Peyer's patch (tissue), 4 donors: Measurements from ENCODE around the gene URB2. TPM values are rescaled to one million over a fixed set of nuclear protein-coding genes. Genes with fewer than 3 reads are reported as not detected.

Source experiments
- DNase-seq, 3 donors: peaks; one replicate each; pipeline ENCODE4 v3.0.0-alpha.2; 2017 to 2019
- H3K27ac ChIP-seq, 4 donors: fragments of 200-600 bp; sonication (generic); one replicate each; pipeline ENCODE4 v1.5.1; 2016 to 2019
- H3K27me3 ChIP-seq, 2 donors: fragments of 200-600 bp; sonication (generic); one replicate each; pipeline ENCODE4 v1.5.1; 2019
- H3K36me3 ChIP-seq, 3 donors: fragments of 200-600 bp; sonication (generic); one replicate each; pipeline ENCODE4 v1.5.1; 2016 to 2019
- H3K4me1 ChIP-seq, 4 donors: fragments of 200-600 bp; sonication (generic); one replicate each; pipeline ENCODE4 v1.5.1; 2016 to 2019
- H3K4me3 ChIP-seq, 4 donors: fragments of 200-600 bp; sonication (generic); 1 replicate in 3 of 4; 2 replicates in 1 of 4; pipeline ENCODE4 v1.5.1; 2016 to 2019; ENCODE audit warnings: mild to moderate bottlenecking in 1 of 4
- H3K9me3 ChIP-seq, 4 donors: fragments of 200-600 bp; sonication (generic); one replicate each; pipeline ENCODE4 v1.5.1; 2016 to 2019; ENCODE audit warnings: mild to moderate bottlenecking in 1 of 4
- POLR2A ChIP-seq, 2 donors: fragments of 450-650 bp; IDR thresholded peaks; one replicate each; pipeline ENCODE4 v1.5.1; 2017; ENCODE audit warnings: antibody characterized with exemption in 2 of 2, mild to moderate bottlenecking in 2 of 2, moderate library complexity in 2 of 2
- total RNA-seq, 4 donors: library from RNA; depleted of rRNA; stranded (reverse); fragments of >200 nt; gene quantifications; one replicate each; pipeline ENCODE4 v1.1.0, GENCODE V29; 2016
- TF ChIP-seq, protein P1 (sequence below), 6 experiments: fragments of 450-650 bp in 4 of 6; fragments of 200-600 bp in 2 of 6; sonication (generic) in 1 of 6; IDR thresholded peaks; one replicate each; pipeline ENCODE4 v1.5.1; 2017 to 2019; ENCODE audit warnings: antibody characterized with exemption in 6 of 6, mild to moderate bottlenecking in 3 of 6, moderate library complexity in 1 of 6

Gene URB2
- total RNA-seq, 4 donors from 2014 or later = 3.7 to 10.7 (median 8.3) TPM

DNA sequence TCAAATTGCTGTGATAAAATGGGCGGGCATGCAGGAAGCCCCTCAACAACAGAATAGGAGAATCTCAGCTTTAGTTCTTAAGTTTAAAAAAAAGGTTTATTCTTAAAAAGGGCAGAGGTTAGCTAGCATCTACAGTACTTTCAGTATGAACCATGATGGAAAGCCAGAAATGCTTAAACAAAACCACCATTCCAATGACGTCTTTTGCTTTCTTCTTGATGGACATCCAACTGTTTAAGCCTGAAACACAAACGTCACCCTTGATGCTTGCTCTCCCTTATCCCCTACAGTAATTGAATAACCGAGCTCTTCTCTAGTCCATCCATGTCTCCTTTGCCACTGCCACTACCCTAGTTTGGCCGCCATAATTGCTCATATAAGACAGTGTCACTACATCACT lies 25.8 kb upstream of the URB2 start:
- no peak for DNase-seq
- TF ChIP-seq, protein P1, sequence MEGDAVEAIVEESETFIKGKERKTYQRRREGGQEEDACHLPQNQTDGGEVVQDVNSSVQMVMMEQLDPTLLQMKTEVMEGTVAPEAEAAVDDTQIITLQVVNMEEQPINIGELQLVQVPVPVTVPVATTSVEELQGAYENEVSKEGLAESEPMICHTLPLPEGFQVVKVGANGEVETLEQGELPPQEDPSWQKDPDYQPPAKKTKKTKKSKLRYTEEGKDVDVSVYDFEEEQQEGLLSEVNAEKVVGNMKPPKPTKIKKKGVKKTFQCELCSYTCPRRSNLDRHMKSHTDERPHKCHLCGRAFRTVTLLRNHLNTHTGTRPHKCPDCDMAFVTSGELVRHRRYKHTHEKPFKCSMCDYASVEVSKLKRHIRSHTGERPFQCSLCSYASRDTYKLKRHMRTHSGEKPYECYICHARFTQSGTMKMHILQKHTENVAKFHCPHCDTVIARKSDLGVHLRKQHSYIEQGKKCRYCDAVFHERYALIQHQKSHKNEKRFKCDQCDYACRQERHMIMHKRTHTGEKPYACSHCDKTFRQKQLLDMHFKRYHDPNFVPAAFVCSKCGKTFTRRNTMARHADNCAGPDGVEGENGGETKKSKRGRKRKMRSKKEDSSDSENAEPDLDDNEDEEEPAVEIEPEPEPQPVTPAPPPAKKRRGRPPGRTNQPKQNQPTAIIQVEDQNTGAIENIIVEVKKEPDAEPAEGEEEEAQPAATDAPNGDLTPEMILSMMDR (IDR thresholded peaks at IDR 0.05) = no peak
- no peak for TF ChIP-seq POLR2A (IDR thresholded peaks at IDR 0.05)
- Histone ChIP-seq H3K36me3 (peaks cover 0 to 41% (median 0%) of the 10 kb centered on the region in 3 donors), H3K27me3 (no peaks in the 10 kb centered on the region), H3K27ac (no peak overlapping the region), H3K9me3 (no peaks in the 10 kb centered on the region), H3K4me3 (no peak overlapping the region), H3K4me1 (no peaks in the 10 kb centered on the region)

DNA sequence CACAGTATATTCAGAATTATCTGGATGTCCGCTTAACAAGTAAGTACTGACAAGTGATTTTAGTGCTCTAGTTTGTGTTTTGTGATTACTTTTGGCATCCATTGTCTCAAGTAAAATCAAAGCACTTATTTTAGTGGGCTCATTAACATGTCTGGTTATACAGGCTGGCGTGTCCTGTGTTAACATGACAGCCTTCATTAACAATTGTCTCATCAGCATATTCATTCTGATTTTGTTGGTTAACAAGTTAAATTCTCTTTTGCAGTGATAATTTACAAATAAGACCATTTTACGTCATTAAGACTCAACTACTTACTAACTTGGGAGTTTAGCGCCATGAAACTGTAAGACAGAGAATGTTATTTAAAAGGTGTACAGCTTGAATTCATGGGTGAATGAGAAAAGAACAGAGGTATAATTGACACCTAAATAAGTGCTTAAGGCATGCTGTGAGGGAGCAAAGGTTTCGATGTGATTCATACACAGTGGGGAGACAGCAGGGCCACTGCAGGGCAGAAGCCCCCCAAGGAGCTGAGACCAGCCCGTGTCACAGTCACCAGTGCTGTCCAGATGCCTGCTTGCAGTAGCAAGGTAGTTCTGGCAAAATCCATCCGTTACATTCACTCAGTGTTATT lies 22.6 kb upstream of the URB2 start:
- H3K4me1 ChIP-seq = no peaks in the 10 kb centered on the region
- no peaks in the 10 kb centered on the region for H3K9me3 ChIP-seq
- no peak overlapping the region for H3K4me3 ChIP-seq
- no peak for DNase-seq
- peaks cover 0 to 67% (median 0%) of the 10 kb centered on the region in 3 donors for H3K36me3 ChIP-seq
- H3K27ac ChIP-seq = no peak overlapping the region
- TF ChIP-seq, protein P1 (IDR thresholded peaks at IDR 0.05) = no peak
- TF ChIP-seq POLR2A (IDR thresholded peaks at IDR 0.05) = no peak
- no peaks in the 10 kb centered on the region for H3K27me3 ChIP-seq

DNA sequence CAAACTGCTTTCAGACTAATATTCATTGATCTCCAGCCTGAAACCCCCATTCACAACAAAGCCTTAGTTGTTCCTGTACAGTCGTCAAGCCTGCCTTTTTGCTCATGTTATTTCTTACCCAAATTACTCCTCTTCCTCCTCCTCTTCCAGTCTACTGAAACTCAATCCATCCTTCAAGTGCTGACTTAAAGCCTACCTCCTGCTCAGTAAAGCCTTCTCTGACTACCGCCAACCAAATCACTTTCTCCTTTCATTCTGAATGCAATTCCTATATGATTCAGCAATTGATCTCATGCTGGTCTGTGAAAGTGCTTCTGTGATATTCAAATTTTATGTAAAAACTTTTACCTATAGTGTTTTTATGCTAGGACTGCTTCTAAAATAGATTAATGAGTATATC lies 18.7 kb upstream of the URB2 start:
- H3K4me3 ChIP-seq = no peak overlapping the region
- no peaks in the 10 kb centered on the region for H3K4me1 ChIP-seq
- H3K27me3 ChIP-seq = no peaks in the 10 kb centered on the region
- no peak overlapping the region for H3K27ac ChIP-seq
- H3K9me3 ChIP-seq = no peaks in the 10 kb centered on the region
- no peak for DNase-seq
- TF ChIP-seq POLR2A (IDR thresholded peaks at IDR 0.05) = no peak
- TF ChIP-seq, protein P1 (IDR thresholded peaks at IDR 0.05) = no peak
- H3K36me3 ChIP-seq = peaks cover 0 to 90% (median 0%) of the 10 kb centered on the region in 3 donors

DNA sequence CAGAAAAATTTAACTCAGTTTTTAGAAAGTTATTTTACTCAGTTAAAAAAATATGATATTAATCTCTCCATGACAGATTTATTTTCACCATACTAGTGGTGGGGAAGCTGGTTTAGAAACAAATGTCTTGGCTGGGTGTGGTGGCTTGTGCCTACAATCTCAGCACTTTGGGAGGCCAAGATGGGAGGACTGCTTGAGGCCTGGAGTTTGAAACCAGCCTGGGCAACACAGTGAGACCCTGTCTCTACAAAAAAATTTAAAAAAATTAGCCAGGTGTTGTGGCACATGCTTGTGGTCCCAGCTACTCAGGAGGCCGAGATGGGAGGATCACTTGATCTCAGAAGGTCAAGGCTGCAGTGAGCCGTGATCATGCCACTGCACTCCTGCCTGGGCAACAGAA lies 17.5 kb upstream of the URB2 start:
- no peaks in the 10 kb centered on the region for H3K4me1 ChIP-seq
- DNase-seq = no peak
- no peak overlapping the region for H3K4me3 ChIP-seq
- no peaks in the 10 kb centered on the region for H3K9me3 ChIP-seq
- TF ChIP-seq, protein P1 (IDR thresholded peaks at IDR 0.05) = no peak
- TF ChIP-seq POLR2A (IDR thresholded peaks at IDR 0.05) = no peak
- H3K27ac ChIP-seq = no peak overlapping the region
- peaks cover 0 to 89% (median 0%) of the 10 kb centered on the region in 3 donors for H3K36me3 ChIP-seq
- H3K27me3 ChIP-seq = no peaks in the 10 kb centered on the region

DNA sequence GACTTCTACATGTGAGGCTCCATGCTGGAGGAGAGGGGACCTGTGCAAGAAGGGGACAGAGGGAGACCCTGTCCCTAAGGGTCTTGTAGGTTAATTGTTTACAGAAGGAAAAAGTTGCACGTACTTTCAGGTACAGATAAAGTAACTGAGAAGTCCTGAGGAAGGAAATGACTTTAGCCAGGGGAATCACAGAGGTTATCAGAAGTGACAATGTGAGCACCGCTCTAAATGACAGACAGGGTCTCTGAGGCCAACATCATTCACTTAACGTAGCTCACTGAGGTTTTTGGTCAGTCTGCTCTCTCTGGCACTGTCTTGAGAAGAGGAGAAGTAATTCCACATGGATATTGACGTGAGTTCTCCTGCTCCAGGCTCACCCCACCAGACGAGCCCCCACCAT lies 12.1 kb upstream of the URB2 start:
- Histone ChIP-seq H3K36me3 (peaks cover 0 to 55% (median 0%) of the 10 kb centered on the region in 3 donors), H3K9me3 (no peaks in the 10 kb centered on the region), H3K4me3 (no peak overlapping the region), H3K27me3 (no peaks in the 10 kb centered on the region), H3K4me1 (no peaks in the 10 kb centered on the region), H3K27ac (no peak overlapping the region)
- TF ChIP-seq POLR2A (IDR thresholded peaks at IDR 0.05) = no peak
- TF ChIP-seq, protein P1 (IDR thresholded peaks at IDR 0.05) = no peak
- DNase-seq = no peak
